ENCODE data around the gene BCAT1.
A peak's percentile ranks its signal among the peaks of the same experiment; 100 is the strongest.
"Not testable (repeated sequence)": the region's sequence is repeated elsewhere in the genome, so short reads cannot be mapped to it uniquely, and the experiment has no call there.

BCAT1 gene

DNA sequence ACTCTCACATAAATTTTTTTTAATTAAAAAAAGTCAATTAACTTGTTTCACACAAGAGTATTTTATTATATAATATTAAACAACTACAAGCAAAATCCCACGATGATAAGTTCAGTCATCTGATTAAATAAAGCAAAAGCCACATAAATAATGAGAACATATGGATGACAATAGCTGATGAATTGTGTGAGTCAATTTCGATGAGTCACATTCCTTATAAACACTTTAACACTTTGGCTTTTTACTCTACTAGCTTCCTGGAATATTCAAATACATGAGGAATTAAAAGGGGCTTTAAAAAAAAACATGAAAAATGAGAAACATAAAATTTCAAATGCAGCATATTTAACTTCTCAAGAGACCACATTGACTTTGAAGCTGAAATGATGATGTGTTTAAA is 95.3 kb downstream of the BCAT1 start:
- peak in 1 of 3 donors; percentile 59 for DNase-seq
- Histone ChIP-seq H3K4me1 (ENCODE audit: control extremely low read depth in 1 of 4, control insufficient read depth in 4 of 4, insufficient read depth in 4 of 4, low read length in 3 of 4) (peaks cover 17 to 51% (median 41%) of the 10 kb centered on the region in 4 experiments), H3K36me3 (ENCODE audit: control insufficient read depth in 4 of 4, insufficient read depth in 4 of 4, low read length in 3 of 4) (peaks cover 5 to 36% (median 11%) of the 10 kb centered on the region in 4 experiments), H3K9me3 (ENCODE audit: control extremely low read depth in 1 of 5, control insufficient read depth in 4 of 5, insufficient read depth in 2 of 5, low read depth in 1 of 5, low read length in 4 of 5) (peaks cover 0 to 11% (median 0%) of the 10 kb centered on the region in 5 experiments), H3K27me3 (replicated peaks in 2 of 5; ENCODE audit: control insufficient read depth in 4 of 5, insufficient read depth in 5 of 5, low read length in 4 of 5) (no peaks in the 10 kb centered on the region), H3K27ac (ENCODE audit: insufficient read depth in 1 of 2, low read depth in 1 of 2, low read length in 2 of 2, poor library complexity in 1 of 2, severe bottlenecking in 2 of 2) (peak overlapping the region; percentile 43 to 62), H3K4me3 (ENCODE audit: control insufficient read depth in 1 of 7, extremely low read depth in 1 of 7, insufficient read depth in 4 of 7, low read depth in 2 of 7, low read length in 6 of 7) (no peak overlapping the region)
- CTCF ChIA-PET: interaction anchor here (0.7 to 1.9 kb wide), 12 partner anchors 9 to 276 kb away, joined by 3 to 8 read pairs (median 3); no protein-coding TSS in a partner anchor
- WGBS (ENCODE audit: insufficient coverage): no CpG with 5 or more reads among the region's 2 CpGs
- POLR2A ChIA-PET: interaction anchor here (0.6 kb wide), 1 partner anchor 371 kb away, joined by 3 read pairs; no protein-coding TSS in a partner anchor

- Histone ChIP-seq H3K36me3 (ENCODE audit: control insufficient read depth in 4 of 4, insufficient read depth in 4 of 4, low read length in 3 of 4) (peaks cover 4 to 33% (median 8%) of the 10 kb centered on the region in 4 experiments), H3K9me3 (ENCODE audit: control extremely low read depth in 1 of 5, control insufficient read depth in 4 of 5, insufficient read depth in 2 of 5, low read depth in 1 of 5, low read length in 4 of 5) (peaks cover 0 to 6% (median 0%) of the 10 kb centered on the region in 5 experiments), H3K27ac (ENCODE audit: insufficient read depth in 1 of 2, low read depth in 1 of 2, low read length in 2 of 2, poor library complexity in 1 of 2, severe bottlenecking in 2 of 2) (no peak overlapping the region), H3K27me3 (replicated peaks in 2 of 5; ENCODE audit: control insufficient read depth in 4 of 5, insufficient read depth in 5 of 5, low read length in 4 of 5) (no peaks in the 10 kb centered on the region), H3K4me3 (ENCODE audit: control insufficient read depth in 1 of 7, extremely low read depth in 1 of 7, insufficient read depth in 4 of 7, low read depth in 2 of 7, low read length in 6 of 7) (no peak overlapping the region), H3K4me1 (ENCODE audit: control extremely low read depth in 1 of 4, control insufficient read depth in 4 of 4, insufficient read depth in 4 of 4, low read length in 3 of 4) (peaks cover 17 to 51% (median 41%) of the 10 kb centered on the region in 4 experiments)
- ChIA-PET CTCF (interaction anchor here (0.7 to 3.9 kb wide), 13 partner anchors 8 to 277 kb away, joined by 3 to 23 read pairs (median 3); partner anchors contain the start of gene BCAT1), POLR2A (interaction anchor here (0.6 kb wide), 1 partner anchor 370 kb away, joined by 3 read pairs; no protein-coding TSS in a partner anchor)
- DNase-seq: no peak
- no CpG with 5 or more reads among the region's 2 CpGs for WGBS (ENCODE audit: insufficient coverage)
These were observed 95.8 kb downstream of the BCAT1 start for GRCh38 chr12:24853094-24853493.

GRCh38 chr12:24852420-24852819 is 96.5 kb downstream of the BCAT1 start:
- CTCF ChIA-PET: interaction anchor here (0.7 to 3.9 kb wide), 15 partner anchors 9 to 277 kb away, joined by 3 to 23 read pairs (median 3); partner anchors contain the start of gene BCAT1
- Histone ChIP-seq H3K27me3 (replicated peaks in 2 of 5; ENCODE audit: control insufficient read depth in 4 of 5, insufficient read depth in 5 of 5, low read length in 4 of 5) (no peaks in the 10 kb centered on the region), H3K4me3 (ENCODE audit: control insufficient read depth in 1 of 7, extremely low read depth in 1 of 7, insufficient read depth in 4 of 7, low read depth in 2 of 7, low read length in 6 of 7) (no peak overlapping the region), H3K4me1 (ENCODE audit: control extremely low read depth in 1 of 4, control insufficient read depth in 4 of 4, insufficient read depth in 4 of 4, low read length in 3 of 4) (peaks cover 17 to 51% (median 41%) of the 10 kb centered on the region in 4 experiments), H3K36me3 (ENCODE audit: control insufficient read depth in 4 of 4, insufficient read depth in 4 of 4, low read length in 3 of 4) (peaks cover 0 to 31% (median 8%) of the 10 kb centered on the region in 4 experiments), H3K27ac (ENCODE audit: insufficient read depth in 1 of 2, low read depth in 1 of 2, low read length in 2 of 2, poor library complexity in 1 of 2, severe bottlenecking in 2 of 2) (no peak overlapping the region), H3K9me3 (ENCODE audit: control extremely low read depth in 1 of 5, control insufficient read depth in 4 of 5, insufficient read depth in 2 of 5, low read depth in 1 of 5, low read length in 4 of 5) (no peaks in the 10 kb centered on the region)
- no CpG with 5 or more reads among the region's 1 CpG for WGBS (ENCODE audit: insufficient coverage)
- peak in 1 of 3 donors; percentile 19 for DNase-seq
- POLR2A ChIA-PET: no interaction called here

- H3K27me3 ChIP-seq (replicated peaks in 2 of 5; ENCODE audit: control insufficient read depth in 4 of 5, insufficient read depth in 5 of 5, low read length in 4 of 5); H3K27ac ChIP-seq (ENCODE audit: insufficient read depth in 1 of 2, low read depth in 1 of 2, low read length in 2 of 2, poor library complexity in 1 of 2, severe bottlenecking in 2 of 2); POLR2A ChIA-PET; H3K9me3 ChIP-seq (ENCODE audit: control extremely low read depth in 1 of 5, control insufficient read depth in 4 of 5, insufficient read depth in 2 of 5, low read depth in 1 of 5, low read length in 4 of 5): not testable (repeated sequence)
- Histone ChIP-seq H3K4me1 (ENCODE audit: control extremely low read depth in 1 of 4, control insufficient read depth in 4 of 4, insufficient read depth in 4 of 4, low read length in 3 of 4) (peaks cover 17 to 51% (median 41%) of the 10 kb centered on the region in 4 experiments), H3K4me3 (ENCODE audit: control insufficient read depth in 1 of 7, extremely low read depth in 1 of 7, insufficient read depth in 4 of 7, low read depth in 2 of 7, low read length in 6 of 7) (peak overlapping the region in 1 of 7 experiments; percentile 14), H3K36me3 (ENCODE audit: control insufficient read depth in 4 of 4, insufficient read depth in 4 of 4, low read length in 3 of 4) (peaks cover 0 to 36% (median 9%) of the 10 kb centered on the region in 4 experiments)
- DNase-seq: peak; percentile 26 to 57 (median 45)
- 5% methylated on average over 2 of the region's 2 CpGs for WGBS (ENCODE audit: insufficient coverage)
- CTCF ChIA-PET: interaction anchor here (0.7 to 3.9 kb wide), 13 partner anchors 10 to 109 kb away, joined by 3 to 23 read pairs (median 3); partner anchors contain the start of gene BCAT1
These were observed 97.0 kb downstream of the BCAT1 start for GRCh38 chr12:24851883-24852282.

- WGBS (ENCODE audit: insufficient coverage): 100% methylated on average over 1 of the region's 3 CpGs
- POLR2A ChIA-PET: no interaction called here
- CTCF ChIA-PET: interaction anchor here (0.9 to 3.9 kb wide), 7 partner anchors 12 to 106 kb away, joined by 3 to 23 read pairs (median 4); partner anchors contain the start of gene BCAT1
- no peaks in the 10 kb centered on the region for H3K27me3 ChIP-seq (replicated peaks in 2 of 5; ENCODE audit: control insufficient read depth in 4 of 5, insufficient read depth in 5 of 5, low read length in 4 of 5)
- DNase-seq: no peak
- H3K27ac ChIP-seq (ENCODE audit: insufficient read depth in 1 of 2, low read depth in 1 of 2, low read length in 2 of 2, poor library complexity in 1 of 2, severe bottlenecking in 2 of 2): no peak overlapping the region
- H3K9me3 ChIP-seq (ENCODE audit: control extremely low read depth in 1 of 5, control insufficient read depth in 4 of 5, insufficient read depth in 2 of 5, low read depth in 1 of 5, low read length in 4 of 5): no peaks in the 10 kb centered on the region
- H3K4me1 ChIP-seq (ENCODE audit: control extremely low read depth in 1 of 4, control insufficient read depth in 4 of 4, insufficient read depth in 4 of 4, low read length in 3 of 4): peaks cover 17 to 51% (median 41%) of the 10 kb centered on the region in 4 experiments
- no peak overlapping the region for H3K4me3 ChIP-seq (ENCODE audit: control insufficient read depth in 1 of 7, extremely low read depth in 1 of 7, insufficient read depth in 4 of 7, low read depth in 2 of 7, low read length in 6 of 7)
- peaks cover 0 to 33% (median 9%) of the 10 kb centered on the region in 4 experiments for H3K36me3 ChIP-seq (ENCODE audit: control insufficient read depth in 4 of 4, insufficient read depth in 4 of 4, low read length in 3 of 4)
These were observed 97.6 kb downstream of the BCAT1 start for GRCh38 chr12:24851341-24851740.

- CTCF ChIA-PET: interaction anchor here (1.0 to 3.9 kb wide), 4 partner anchors 11 to 107 kb away, joined by 3 to 23 read pairs (median 5); no protein-coding TSS in a partner anchor
These were observed 98.4 kb downstream of the BCAT1 start for GRCh38 chr12:24850496-24850895.

GRCh38 chr12:24848941-24849477 is 99.9 kb downstream of the BCAT1 start:
- peaks cover 0 to 28% (median 9%) of the 10 kb centered on the region in 4 experiments for H3K36me3 ChIP-seq (ENCODE audit: control insufficient read depth in 4 of 4, insufficient read depth in 4 of 4, low read length in 3 of 4)
- no peak overlapping the region for H3K27ac ChIP-seq (ENCODE audit: insufficient read depth in 1 of 2, low read depth in 1 of 2, low read length in 2 of 2, poor library complexity in 1 of 2, severe bottlenecking in 2 of 2)
- POLR2A ChIA-PET: no interaction called here
- H3K4me1 ChIP-seq (ENCODE audit: control extremely low read depth in 1 of 4, control insufficient read depth in 4 of 4, insufficient read depth in 4 of 4, low read length in 3 of 4): peaks cover 14 to 37% (median 24%) of the 10 kb centered on the region in 4 experiments
- CTCF ChIA-PET: interaction anchor here (1.0 to 3.9 kb wide), 4 partner anchors 10 to 55 kb away, joined by 3 to 23 read pairs (median 6); no protein-coding TSS in a partner anchor
- no peaks in the 10 kb centered on the region for H3K9me3 ChIP-seq (ENCODE audit: control extremely low read depth in 1 of 5, control insufficient read depth in 4 of 5, insufficient read depth in 2 of 5, low read depth in 1 of 5, low read length in 4 of 5)
- no peaks in the 10 kb centered on the region for H3K27me3 ChIP-seq (replicated peaks in 2 of 5; ENCODE audit: control insufficient read depth in 4 of 5, insufficient read depth in 5 of 5, low read length in 4 of 5)
- no peak overlapping the region for H3K4me3 ChIP-seq (ENCODE audit: control insufficient read depth in 1 of 7, extremely low read depth in 1 of 7, insufficient read depth in 4 of 7, low read depth in 2 of 7, low read length in 6 of 7)
- WGBS (ENCODE audit: insufficient coverage): 99% methylated on average over 8 of the region's 8 CpGs
- DNase-seq: no peak

More at GRCh38 chr12:24850496-24850895, 98.4 kb downstream of the BCAT1 start:
- H3K4me1 ChIP-seq (ENCODE audit: control extremely low read depth in 1 of 4, control insufficient read depth in 4 of 4, insufficient read depth in 4 of 4, low read length in 3 of 4): peaks cover 17 to 46% (median 39%) of the 10 kb centered on the region in 4 experiments
- H3K27me3 ChIP-seq (replicated peaks in 2 of 5; ENCODE audit: control insufficient read depth in 4 of 5, insufficient read depth in 5 of 5, low read length in 4 of 5): no peaks in the 10 kb centered on the region
- no peak overlapping the region for H3K27ac ChIP-seq (ENCODE audit: insufficient read depth in 1 of 2, low read depth in 1 of 2, low read length in 2 of 2, poor library complexity in 1 of 2, severe bottlenecking in 2 of 2)
- 0% methylated on average over 2 of the region's 3 CpGs for WGBS (ENCODE audit: insufficient coverage)
- POLR2A ChIA-PET: no interaction called here
- no peak overlapping the region for H3K4me3 ChIP-seq (ENCODE audit: control insufficient read depth in 1 of 7, extremely low read depth in 1 of 7, insufficient read depth in 4 of 7, low read depth in 2 of 7, low read length in 6 of 7)
- DNase-seq: peak; percentile 27 to 64 (median 45)
- H3K36me3 ChIP-seq (ENCODE audit: control insufficient read depth in 4 of 4, insufficient read depth in 4 of 4, low read length in 3 of 4): peaks cover 0 to 28% (median 9%) of the 10 kb centered on the region in 4 experiments
- no peaks in the 10 kb centered on the region for H3K9me3 ChIP-seq (ENCODE audit: control extremely low read depth in 1 of 5, control insufficient read depth in 4 of 5, insufficient read depth in 2 of 5, low read depth in 1 of 5, low read length in 4 of 5)
